PC-9 (cell line): ENCODE results near the gene RSPH9.

ENCODE experiments used
- CTCF ChIP-seq: fragments of 200-600 bp; sonication (generic); conservative IDR thresholded peaks from 2 replicates; pipeline ENCODE4 v1.6.1; 2017; ENCODE audit warnings: mixed run types, antibody characterized with exemption, mild to moderate bottlenecking, moderate library complexity
- EZH2 ChIP-seq: fragments of 200-600 bp; sonication (generic); IDR thresholded peaks from 2 replicates; pipeline ENCODE4 v1.8.0; 2017; ENCODE audit warnings: antibody characterized with exemption, low read depth

GRCh38 chr6:43715056-43715788 lies 70.4 kb downstream of the RSPH9 start:
- TF ChIP-seq CTCF (no peak), EZH2 (no peak)
